GM10847 (cell line): ENCODE data around the gene FOXN1.

ENCODE experiments used
- POLR2A ChIP-seq: IDR thresholded peaks from 2 replicates; pipeline ENCODE4 v1.6.1; 2011; ENCODE audit not compliant: insufficient read length; ENCODE audit errors: extremely low read depth

FOXN1 gene

DNA sequence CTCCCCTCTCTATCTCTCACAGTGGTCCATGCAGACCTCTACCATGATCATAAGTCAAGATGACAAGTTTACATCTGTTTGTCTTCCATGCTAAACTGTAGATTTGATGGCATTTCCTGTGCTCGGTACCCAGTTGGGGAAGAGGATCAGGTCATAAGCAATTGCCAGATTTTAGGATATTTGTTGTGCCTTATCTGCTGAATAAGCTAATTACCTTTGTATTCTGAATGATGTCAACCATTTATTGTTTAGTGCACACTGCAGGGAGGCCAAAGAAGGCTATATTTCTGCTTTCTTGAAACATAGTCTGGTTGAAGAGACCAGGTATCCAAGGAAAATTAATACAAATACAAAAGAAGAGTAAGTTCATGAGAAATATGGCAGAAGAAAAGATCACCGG lies 76.4 kb downstream of the FOXN1 start:
- no peak for TF ChIP-seq POLR2A

DNA sequence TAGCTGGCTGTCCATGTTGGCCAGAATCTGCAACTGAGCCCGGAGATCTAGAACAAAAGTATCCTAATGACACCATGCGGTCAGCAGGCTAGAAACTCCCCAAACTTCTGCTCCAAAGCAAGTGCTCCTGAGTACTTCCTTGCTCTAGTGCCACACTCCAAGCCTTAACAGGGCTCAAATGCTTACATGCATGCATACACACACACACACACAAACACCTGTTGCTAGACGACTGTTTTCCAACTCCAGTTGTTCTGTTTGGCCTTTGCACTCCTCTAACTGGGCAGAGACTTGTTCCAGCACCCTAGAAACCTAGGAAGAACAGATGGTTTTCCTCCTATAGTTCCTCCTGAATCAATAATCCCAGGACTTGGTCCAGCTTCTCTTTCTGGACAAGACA lies 78.3 kb downstream of the FOXN1 start:
- no peak for TF ChIP-seq POLR2A

DNA sequence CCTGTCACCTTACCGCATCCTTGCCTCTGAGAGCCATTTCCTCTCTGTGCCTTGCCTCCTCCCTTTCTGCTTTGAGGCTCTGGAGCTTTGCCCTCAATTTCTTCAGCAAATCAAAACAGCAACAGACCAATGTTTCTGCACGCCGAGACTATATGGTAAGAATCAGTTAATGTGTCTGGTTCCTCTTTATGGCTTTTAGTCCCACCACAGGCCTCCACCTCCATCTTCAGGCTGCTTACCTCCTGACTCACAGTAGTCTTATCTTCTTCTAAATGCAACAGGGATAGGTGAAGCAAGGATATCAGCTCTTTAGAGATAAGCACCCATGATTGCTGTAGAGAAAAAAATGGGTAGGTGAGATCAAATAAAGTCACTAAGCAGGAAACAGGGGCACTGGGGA lies 79.7 kb downstream of the FOXN1 start:
- no peak for TF ChIP-seq POLR2A
